ENCODE measurements around the gene GUCA1C. TPM values are rescaled to one million over a fixed set of nuclear protein-coding genes. Genes with fewer than 3 reads are reported as not detected.

Gene GUCA1C
- total and polyA plus RNA-seq, 2 of the 8 experiments (the other 6 are each of a cell fraction or from before 2014, with no cell fraction given), result not detected

DNA sequence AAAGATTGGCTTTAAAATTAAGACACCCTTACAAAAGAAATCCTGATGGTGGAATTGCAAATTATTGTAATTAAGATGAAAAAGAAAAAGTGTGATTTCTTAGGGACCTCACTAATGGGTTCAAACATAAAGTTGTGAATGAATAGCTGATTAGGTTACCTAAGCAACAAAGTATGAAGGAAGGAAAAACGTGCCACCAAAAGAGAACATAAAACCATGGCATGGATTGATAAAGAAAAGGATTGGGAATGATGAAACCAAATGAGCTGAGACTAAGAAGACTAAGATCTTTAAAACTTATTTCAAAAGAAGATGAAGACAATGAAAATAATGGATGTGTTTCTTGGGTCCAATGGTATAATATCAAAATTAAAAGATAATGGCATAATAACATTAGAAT lies 32.2 kb upstream of the GUCA1C start:
- H3K79me1 ChIP-seq (ENCODE audit: low read depth, low read length), result no peaks in the 10 kb centered on the region
- no peak overlapping the region for H2BK20ac ChIP-seq (ENCODE audit: low read length)
- H2AFZ ChIP-seq (ENCODE audit: low read length), result no peak overlapping the region
- TF ChIP-seq SP1 (IDR thresholded peaks at IDR 0.05; ENCODE audit: low read depth, low read length) (peak; percentile 86), SIN3A (conservative IDR thresholded peaks at IDR 0.05 in 1 of 2, IDR thresholded peaks at IDR 0.05 in 1 of 2; ENCODE audit: low read depth in 1 of 2, low read length in 2 of 2) (no peak)
- H2BK5ac ChIP-seq (ENCODE audit: low read depth, low read length), result no peak overlapping the region
- no peaks in the 10 kb centered on the region for H4K20me1 ChIP-seq (replicated peaks in 1 of 2; ENCODE audit: control insufficient read depth in 1 of 2, insufficient read depth in 2 of 2, low read length in 2 of 2)
- 0 out of 2 replicates have a peak, but pooled peaks cover 1% of the 10 kb centered on the region for H3K23me2 ChIP-seq (ENCODE audit: low read depth, low read length)
- no peak overlapping the region for H4K8ac ChIP-seq (ENCODE audit: extremely low read depth, insufficient read depth, low read length)
- H3K18ac ChIP-seq (ENCODE audit: extremely low read depth, low read length), result no peak overlapping the region
- no peak overlapping the region for H3K4ac ChIP-seq (replicated peaks; ENCODE audit: insufficient read length, low read depth, low read length)
- no peak overlapping the region for H3K9ac ChIP-seq (replicated peaks in 1 of 4; ENCODE audit: extremely low read depth in 1 of 4, low read depth in 3 of 4, low read length in 3 of 4)
- no peaks in the 10 kb centered on the region for H3K27me3 ChIP-seq (replicated peaks in 1 of 4; ENCODE audit: control insufficient read depth in 3 of 4, extremely low read depth in 1 of 4, insufficient read depth in 3 of 4, low read length in 3 of 4)
- H3K23ac ChIP-seq (ENCODE audit: insufficient read length), result no peak overlapping the region
- H3K56ac ChIP-seq (replicated peaks; ENCODE audit: insufficient read length, low read depth, low read length), result no peak overlapping the region
- no peak overlapping the region for H3K27ac ChIP-seq (ENCODE audit: low read depth, low read length)
- H3K4me2 ChIP-seq (ENCODE audit: insufficient read depth in 1 of 2, low read depth in 2 of 2, low read length in 2 of 2), result no peak overlapping the region
- H2BK12ac ChIP-seq (ENCODE audit: low read depth, low read length), result no peak overlapping the region
- no peak for DNase-seq (ENCODE audit: low read depth in 1 of 2, low spot score in 2 of 2)
- H3K36me3 ChIP-seq (ENCODE audit: control insufficient read depth in 2 of 4, insufficient read depth in 4 of 4, low read length in 3 of 4), result no peaks in the 10 kb centered on the region
- no peaks in the 10 kb centered on the region for H3K4me1 ChIP-seq (replicated peaks in 1 of 4; ENCODE audit: control insufficient read depth in 3 of 4, insufficient read depth in 4 of 4, low read length in 3 of 4)
- POLR2A ChIA-PET (ENCODE audit: partially characterized antibody), result no interaction called here
- CTCF ChIA-PET (ENCODE audit: partially characterized antibody), result interaction anchor here (0.6 to 0.8 kb wide), 3 partner anchors 65 to 325 kb away, joined by 3 to 4 read pairs (median 4); no protein-coding TSS in a partner anchor
- no peak overlapping the region for H4K5ac ChIP-seq (ENCODE audit: insufficient read length, low read depth, low read length)
- H2BK15ac ChIP-seq (ENCODE audit: low read length), result no peak overlapping the region
- no peak for FAIRE-seq
- no peak overlapping the region for H2AK5ac ChIP-seq (ENCODE audit: low read depth, low read length)
- no peaks in the 10 kb centered on the region for H3K79me2 ChIP-seq (ENCODE audit: control insufficient read depth in 1 of 2, insufficient read depth in 2 of 2, low read length in 2 of 2)
- no peak overlapping the region for H4K91ac ChIP-seq (replicated peaks; ENCODE audit: insufficient read length, low read length)
- WGBS, 2 experiments (ENCODE audit: extremely low coverage in 1 of 2, insufficient coverage in 1 of 2, insufficient read length in 1 of 2, insufficient replicate concordance in 2 of 2, low coverage in 1 of 2, low lambda C conversion rate in 2 of 2, missing lambda C conversion rate in 1 of 2), result 13% methylated on average over 1 of the region's 1 CpG; no CpG with 5 or more reads in 1 of the 2 experiments
- no peak overlapping the region for H3K4me3 ChIP-seq (ENCODE audit: extremely low read depth in 1 of 4, insufficient read depth in 2 of 4, low read depth in 3 of 4, low read length in 4 of 4)
- H3K14ac ChIP-seq (ENCODE audit: insufficient read length), result no peak overlapping the region
- no peak overlapping the region for H2BK120ac ChIP-seq (replicated peaks; ENCODE audit: low read depth, low read length)
- no peaks in the 10 kb centered on the region for H3K9me3 ChIP-seq (ENCODE audit: insufficient read depth in 2 of 2, low read depth in 1 of 2, low read length in 1 of 2)
